HL-60 (cell line): ENCODE data around the gene CDKN2D.

Source experiments
- DNase-seq, 2 experiments: peaks; one replicate each; pipeline ENCODE4 v3.0.0-alpha.2; 2010 to 2020; ENCODE audit warnings: low read depth in 1 of 2, low spot score in 1 of 2
- H3K27ac ChIP-seq: fragments of 250-450 bp; sonication (Bioruptor Pico); replicated peaks from 2 replicates; pipeline ENCODE4 v1.5.1; 2020; ENCODE audit warnings: mild to moderate bottlenecking, moderate library complexity
- H3K27me3 ChIP-seq: fragments of 250-450 bp; sonication (Bioruptor Pico); 2 replicates; pipeline ENCODE4 v1.5.1; 2021; ENCODE audit warnings: mild to moderate bottlenecking, moderate library complexity; ENCODE audit not compliant: insufficient read depth, poor library complexity, severe bottlenecking
- H3K4me3 ChIP-seq: replicated peaks from 2 replicates; pipeline ENCODE4 v1.5.1; 2011; ENCODE audit warnings: mild to moderate bottlenecking, control low read depth, low read length; ENCODE audit not compliant: insufficient read depth
- GABPA ChIP-seq: IDR thresholded peaks from 2 replicates; pipeline ENCODE4 v1.6.1; 2012; ENCODE audit warnings: low read depth
- POLR2AphosphoS5 ChIP-seq: IDR thresholded peaks from 2 replicates; pipeline ENCODE4 v1.6.1; 2012; ENCODE audit warnings: low read depth
- SPI1 ChIP-seq: IDR thresholded peaks from 2 replicates; pipeline ENCODE4 v1.6.1; 2012; ENCODE audit warnings: low read depth, mild to moderate bottlenecking, borderline replicate concordance
- TF ChIP-seq, protein P1 (sequence below): IDR thresholded peaks from 2 replicates; pipeline ENCODE4 v1.6.1; 2012; ENCODE audit warnings: low read depth; ENCODE audit not compliant: insufficient replicate concordance
- TF ChIP-seq, protein P2 (sequence below): IDR thresholded peaks from one replicate; pipeline ENCODE4 v1.5.1; 2011; ENCODE audit warnings: low read length, control low read depth, inconsistent platforms; ENCODE audit not compliant: insufficient read depth

Gene CDKN2D

DNA sequence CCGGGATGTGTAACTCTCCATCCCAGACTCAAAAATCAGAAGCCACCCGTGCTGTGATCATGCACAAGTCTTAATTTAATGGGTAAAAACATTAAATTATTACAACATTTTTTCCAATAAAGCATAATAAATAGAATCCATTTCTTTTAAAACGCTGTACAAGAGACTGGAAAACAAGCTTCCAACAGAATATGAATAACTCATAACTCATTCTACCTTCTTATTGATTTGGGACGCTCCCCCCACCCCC is 2.4 kb downstream of the CDKN2D start:
- TF ChIP-seq SPI1: no peak
- TF ChIP-seq, protein P1, sequence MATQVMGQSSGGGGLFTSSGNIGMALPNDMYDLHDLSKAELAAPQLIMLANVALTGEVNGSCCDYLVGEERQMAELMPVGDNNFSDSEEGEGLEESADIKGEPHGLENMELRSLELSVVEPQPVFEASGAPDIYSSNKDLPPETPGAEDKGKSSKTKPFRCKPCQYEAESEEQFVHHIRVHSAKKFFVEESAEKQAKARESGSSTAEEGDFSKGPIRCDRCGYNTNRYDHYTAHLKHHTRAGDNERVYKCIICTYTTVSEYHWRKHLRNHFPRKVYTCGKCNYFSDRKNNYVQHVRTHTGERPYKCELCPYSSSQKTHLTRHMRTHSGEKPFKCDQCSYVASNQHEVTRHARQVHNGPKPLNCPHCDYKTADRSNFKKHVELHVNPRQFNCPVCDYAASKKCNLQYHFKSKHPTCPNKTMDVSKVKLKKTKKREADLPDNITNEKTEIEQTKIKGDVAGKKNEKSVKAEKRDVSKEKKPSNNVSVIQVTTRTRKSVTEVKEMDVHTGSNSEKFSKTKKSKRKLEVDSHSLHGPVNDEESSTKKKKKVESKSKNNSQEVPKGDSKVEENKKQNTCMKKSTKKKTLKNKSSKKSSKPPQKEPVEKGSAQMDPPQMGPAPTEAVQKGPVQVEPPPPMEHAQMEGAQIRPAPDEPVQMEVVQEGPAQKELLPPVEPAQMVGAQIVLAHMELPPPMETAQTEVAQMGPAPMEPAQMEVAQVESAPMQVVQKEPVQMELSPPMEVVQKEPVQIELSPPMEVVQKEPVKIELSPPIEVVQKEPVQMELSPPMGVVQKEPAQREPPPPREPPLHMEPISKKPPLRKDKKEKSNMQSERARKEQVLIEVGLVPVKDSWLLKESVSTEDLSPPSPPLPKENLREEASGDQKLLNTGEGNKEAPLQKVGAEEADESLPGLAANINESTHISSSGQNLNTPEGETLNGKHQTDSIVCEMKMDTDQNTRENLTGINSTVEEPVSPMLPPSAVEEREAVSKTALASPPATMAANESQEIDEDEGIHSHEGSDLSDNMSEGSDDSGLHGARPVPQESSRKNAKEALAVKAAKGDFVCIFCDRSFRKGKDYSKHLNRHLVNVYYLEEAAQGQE: no peak
- TF ChIP-seq GABPA: no peak
- TF ChIP-seq, protein P2, sequence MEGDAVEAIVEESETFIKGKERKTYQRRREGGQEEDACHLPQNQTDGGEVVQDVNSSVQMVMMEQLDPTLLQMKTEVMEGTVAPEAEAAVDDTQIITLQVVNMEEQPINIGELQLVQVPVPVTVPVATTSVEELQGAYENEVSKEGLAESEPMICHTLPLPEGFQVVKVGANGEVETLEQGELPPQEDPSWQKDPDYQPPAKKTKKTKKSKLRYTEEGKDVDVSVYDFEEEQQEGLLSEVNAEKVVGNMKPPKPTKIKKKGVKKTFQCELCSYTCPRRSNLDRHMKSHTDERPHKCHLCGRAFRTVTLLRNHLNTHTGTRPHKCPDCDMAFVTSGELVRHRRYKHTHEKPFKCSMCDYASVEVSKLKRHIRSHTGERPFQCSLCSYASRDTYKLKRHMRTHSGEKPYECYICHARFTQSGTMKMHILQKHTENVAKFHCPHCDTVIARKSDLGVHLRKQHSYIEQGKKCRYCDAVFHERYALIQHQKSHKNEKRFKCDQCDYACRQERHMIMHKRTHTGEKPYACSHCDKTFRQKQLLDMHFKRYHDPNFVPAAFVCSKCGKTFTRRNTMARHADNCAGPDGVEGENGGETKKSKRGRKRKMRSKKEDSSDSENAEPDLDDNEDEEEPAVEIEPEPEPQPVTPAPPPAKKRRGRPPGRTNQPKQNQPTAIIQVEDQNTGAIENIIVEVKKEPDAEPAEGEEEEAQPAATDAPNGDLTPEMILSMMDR: no peak
- no peak for TF ChIP-seq POLR2AphosphoS5
- H3K4me3 ChIP-seq: peak overlapping the region; percentile 76
- H3K27me3 ChIP-seq: no peaks in the 10 kb centered on the region
- peak overlapping the region; percentile 85 for H3K27ac ChIP-seq
- no peak for DNase-seq

DNA sequence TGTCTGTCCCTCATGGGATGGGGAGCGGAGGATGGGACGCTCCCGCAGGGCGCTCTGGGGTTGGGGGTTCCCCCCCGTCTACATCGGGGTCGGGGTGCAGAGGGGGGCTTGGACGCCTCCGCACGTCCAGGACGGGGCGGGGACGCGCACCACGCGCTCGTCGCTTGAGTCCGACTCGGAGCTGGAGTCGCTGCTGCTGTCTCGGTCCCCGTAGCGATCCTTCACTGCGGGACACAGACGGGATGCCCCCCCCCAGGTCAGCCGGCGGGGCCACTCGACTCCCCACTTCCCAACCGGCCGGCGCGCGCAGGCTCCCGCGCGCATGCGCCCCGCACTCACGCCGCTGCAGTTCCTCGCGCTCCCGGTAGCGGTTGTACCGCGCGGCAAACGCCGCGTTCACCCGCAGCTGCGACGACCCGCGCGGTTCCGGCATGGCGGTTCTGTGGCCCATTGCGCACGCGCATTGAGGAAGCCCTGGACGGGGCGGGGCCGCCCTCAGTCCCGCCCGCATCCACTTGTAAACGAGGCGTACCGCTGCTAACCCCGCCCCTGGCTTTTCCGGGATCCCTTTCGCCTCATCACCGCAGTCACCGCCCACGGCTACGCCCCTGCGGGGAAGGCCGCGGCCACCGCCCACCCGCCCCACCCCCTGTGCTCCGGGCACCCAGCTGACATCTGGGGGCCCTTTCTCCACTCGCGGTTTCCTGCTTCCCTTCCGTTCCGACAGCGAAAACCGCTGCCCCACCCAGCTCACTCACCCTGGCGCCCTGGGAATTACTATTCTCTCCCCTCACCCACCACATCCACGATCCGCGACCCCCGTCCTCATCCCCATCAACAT is 3.0 kb downstream of the CDKN2D start, which contains the start of gene KRI1:
Gene KRI1, minus strand, starts transcription at position 444 of the 841 bp plus-strand sequence. Its CDS starts 11 bp downstream, at position 433.
- DNase-seq: peak; percentile 97 to 99
- H3K27me3 ChIP-seq: no peaks in the 10 kb centered on the region
- H3K4me3 ChIP-seq: peak within 1 kb of the TSS; percentile 96
- peak; percentile 73 for TF ChIP-seq POLR2AphosphoS5
- TF ChIP-seq SPI1: peak; percentile 35; the same call in 1 of the 2 replicates
- TF ChIP-seq GABPA: peak; percentile 14; the same call in 1 of the 2 replicates
- TF ChIP-seq, protein P2: no peak
- TF ChIP-seq, protein P1: peak; percentile 32
- peak within 1 kb of the TSS; percentile 92 for H3K27ac ChIP-seq

DNA sequence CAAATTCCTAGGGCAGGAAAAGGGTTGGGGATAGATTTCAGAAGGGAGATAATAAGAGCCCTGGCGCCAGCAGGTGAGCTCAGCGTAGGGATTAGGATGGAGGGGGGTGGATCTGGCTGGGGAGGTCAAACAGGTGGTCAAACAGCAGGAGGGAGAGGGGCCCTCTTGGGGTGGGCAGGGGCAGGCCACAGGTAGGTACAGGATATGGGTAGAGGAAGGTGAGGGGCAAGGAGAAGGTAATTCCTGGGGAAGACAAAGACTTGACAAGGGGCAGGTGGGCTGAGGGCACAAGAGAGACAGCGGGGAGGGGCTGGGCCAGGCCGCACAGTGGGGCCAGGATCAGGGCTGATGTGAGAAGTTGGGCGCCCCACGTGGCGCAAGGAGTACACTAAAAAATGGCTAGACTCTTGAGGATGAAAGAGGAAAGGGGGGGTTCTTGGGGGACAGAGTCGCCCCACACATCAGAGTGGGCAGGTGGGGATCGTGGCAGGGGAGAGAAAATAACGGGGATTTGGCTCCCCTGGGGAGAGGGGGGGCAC is 3.7 kb downstream of the CDKN2D start:
- peak in 1 of 2 experiments; percentile 68 for DNase-seq

More for the DNA sequence above, 3.7 kb downstream of the CDKN2D start:
- Histone ChIP-seq H3K27ac (peak overlapping the region; percentile 92), H3K27me3 (no peaks in the 10 kb centered on the region), H3K4me3 (peak overlapping the region; percentile 96)
- TF ChIP-seq, protein P2: peak; percentile 22
- TF ChIP-seq POLR2AphosphoS5 (no peak), SPI1 (no peak), GABPA (no peak)
- TF ChIP-seq, protein P1: no peak
